GM12892 (cell line): ENCODE results near the gene AP2M1.

ENCODE experiments used
- POLR2A ChIP-seq: IDR thresholded peaks from 2 replicates; pipeline ENCODE4 v1.6.1; 2011; ENCODE audit warnings: low read depth, low read length, control low read depth
- POLR2AphosphoS5 ChIP-seq: IDR thresholded peaks from 2 replicates; pipeline ENCODE4 v1.6.1; 2011; ENCODE audit warnings: low read depth, low read length, control low read depth
- TAF1 ChIP-seq: IDR thresholded peaks from 2 replicates; pipeline ENCODE4 v1.6.1; 2011; ENCODE audit warnings: low read depth, mild to moderate bottlenecking, control low read depth, low read length, borderline replicate concordance

DNA sequence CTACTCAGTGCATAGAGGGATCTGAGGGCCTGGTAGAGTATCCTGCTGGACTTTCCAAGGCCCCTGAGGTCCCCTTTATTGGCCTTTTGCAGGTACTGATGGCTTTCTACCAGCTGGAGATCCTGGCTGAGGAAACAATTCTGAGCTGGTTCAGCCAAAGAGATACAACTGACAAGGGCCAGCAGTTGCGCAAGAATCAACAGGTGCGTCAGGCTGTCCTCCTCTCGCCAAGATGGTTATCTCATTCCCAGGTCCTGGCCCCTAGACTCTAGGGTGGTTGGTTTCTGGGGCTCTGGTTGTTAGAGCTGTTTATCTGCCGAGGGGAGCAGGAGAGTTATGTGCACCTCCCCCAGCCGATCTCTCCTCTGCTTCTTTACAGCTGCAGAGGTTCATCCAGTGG lies 30.1 kb upstream of the AP2M1 start:
- no peak for TF ChIP-seq POLR2A
- TF ChIP-seq POLR2AphosphoS5, result no peak
- no peak for TF ChIP-seq TAF1
